COR-L47 (cell line): Measurements from ENCODE around the gene CKAP2L.
"Not testable (repeated sequence)": the region's sequence is repeated elsewhere in the genome, so short reads cannot be mapped to it uniquely, and the experiment has no call there.

ENCODE experiments used
- DNase-seq: peaks from one replicate; lab custom pipeline; 2025; lab: John Stamatoyannopoulos, UW

Gene CKAP2L

GRCh38 chr2:112706947-112707346 lies 57.5 kb downstream of the CKAP2L start:
- not testable (repeated sequence) for DNase-seq

GRCh38 chr2:112706170-112706664 lies 58.2 kb downstream of the CKAP2L start:
- DNase-seq: no peak

- DNase-seq: no peak
Measured at GRCh38 chr2:112705575-112705974, 58.8 kb downstream of the CKAP2L start.

GRCh38 chr2:112703684-112704083 lies 60.7 kb downstream of the CKAP2L start:
- DNase-seq: no peak

- no peak for DNase-seq
Measured at GRCh38 chr2:112701052-112701451, 63.4 kb downstream of the CKAP2L start.

GRCh38 chr2:112699984-112700667 lies 64.3 kb downstream of the CKAP2L start:
- no peak for DNase-seq

GRCh38 chr2:112698834-112699515 lies 65.4 kb downstream of the CKAP2L start:
- DNase-seq: no peak

- no peak for DNase-seq
Measured at GRCh38 chr2:112694182-112694581, 70.2 kb downstream of the CKAP2L start.

GRCh38 chr2:112693596-112693995 lies 70.8 kb downstream of the CKAP2L start:
- DNase-seq: no peak

- no peak for DNase-seq
Measured at GRCh38 chr2:112692918-112693317, 71.5 kb downstream of the CKAP2L start.

GRCh38 chr2:112692495-112692911 lies 71.9 kb downstream of the CKAP2L start:
- peak; percentile 66 for DNase-seq

- no peak for DNase-seq
Measured at GRCh38 chr2:112691881-112692281, 72.5 kb downstream of the CKAP2L start.

- peak; percentile 56 for DNase-seq
Measured at GRCh38 chr2:112690853-112691401, 73.5 kb downstream of the CKAP2L start.

- no peak for DNase-seq
Measured at GRCh38 chr2:112688086-112688880, 76.1 kb downstream of the CKAP2L start.

GRCh38 chr2:112687522-112687921 lies 76.9 kb downstream of the CKAP2L start:
- no peak for DNase-seq
